ENCODE results near the gene PTPN7. TPM values are rescaled to one million over a fixed set of nuclear protein-coding genes. Genes with fewer than 3 reads are reported as not detected.
"Not testable (repeated sequence)": the region's sequence is repeated elsewhere in the genome, so short reads cannot be mapped to it uniquely, and the experiment has no call there.

The PTPN7 gene
- polyA plus RNA-seq, 2 of the 4 experiments (the other 2 are of a cell fraction): 0.08 TPM; not detected in 1

- 0% methylated on average over 14 of the region's 58 CpGs for WGBS (ENCODE audit: missing lambda C conversion rate)
- FAIRE-seq: no peak
- peak overlapping the region; percentile 94 for H3K4me3 ChIP-seq
- ChIA-PET POLR2A (no interaction called here), CTCF (interaction anchor here (0.7 to 6.2 kb wide), 7 partner anchors 8 to 144 kb away, joined by 3 to 42 read pairs (median 7); no protein-coding TSS in a partner anchor)
- no peaks in the 10 kb centered on the region for H3K9me3 ChIP-seq
- peak; percentile 58 to 70 for ATAC-seq
- DNase-seq (ENCODE audit: low read depth in 1 of 2, low spot score in 1 of 2): peak in 1 of 2 experiments; percentile 35
- peak overlapping the region; percentile 87 for H3K4me2 ChIP-seq
- H3K4me1 ChIP-seq: peaks cover 13% of the 10 kb centered on the region; the same call in 2 of the 3 replicates
- peak overlapping the region; percentile 95 to 98 for H3K27ac ChIP-seq
- TF ChIP-seq RNF2 (IDR thresholded peaks at IDR 0.05; ENCODE audit: borderline replicate concordance, low read depth): no peak
- TF ChIP-seq HOXB5 (CRISPR knock-in tag; IDR thresholded peaks at IDR 0.05): no peak
- TF ChIP-seq ZSCAN20 (CRISPR knock-in tag; IDR thresholded peaks at IDR 0.05): no peak
- no peak for TF ChIP-seq HOXA7 (CRISPR knock-in tag; IDR thresholded peaks at IDR 0.05)
- no peak for TF ChIP-seq ESRRA (IDR thresholded peaks at IDR 0.05; ENCODE audit: borderline replicate concordance, low read length)
- TF ChIP-seq, protein P1, sequence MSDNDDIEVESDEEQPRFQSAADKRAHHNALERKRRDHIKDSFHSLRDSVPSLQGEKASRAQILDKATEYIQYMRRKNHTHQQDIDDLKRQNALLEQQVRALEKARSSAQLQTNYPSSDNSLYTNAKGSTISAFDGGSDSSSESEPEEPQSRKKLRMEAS (IDR thresholded peaks at IDR 0.05): 0 out of 2 replicates have a peak, but pooled peaks have one; percentile 21
These were observed 16.5 kb downstream of the PTPN7 start for GRCh38 chr1:202143768-202144401.

DNA sequence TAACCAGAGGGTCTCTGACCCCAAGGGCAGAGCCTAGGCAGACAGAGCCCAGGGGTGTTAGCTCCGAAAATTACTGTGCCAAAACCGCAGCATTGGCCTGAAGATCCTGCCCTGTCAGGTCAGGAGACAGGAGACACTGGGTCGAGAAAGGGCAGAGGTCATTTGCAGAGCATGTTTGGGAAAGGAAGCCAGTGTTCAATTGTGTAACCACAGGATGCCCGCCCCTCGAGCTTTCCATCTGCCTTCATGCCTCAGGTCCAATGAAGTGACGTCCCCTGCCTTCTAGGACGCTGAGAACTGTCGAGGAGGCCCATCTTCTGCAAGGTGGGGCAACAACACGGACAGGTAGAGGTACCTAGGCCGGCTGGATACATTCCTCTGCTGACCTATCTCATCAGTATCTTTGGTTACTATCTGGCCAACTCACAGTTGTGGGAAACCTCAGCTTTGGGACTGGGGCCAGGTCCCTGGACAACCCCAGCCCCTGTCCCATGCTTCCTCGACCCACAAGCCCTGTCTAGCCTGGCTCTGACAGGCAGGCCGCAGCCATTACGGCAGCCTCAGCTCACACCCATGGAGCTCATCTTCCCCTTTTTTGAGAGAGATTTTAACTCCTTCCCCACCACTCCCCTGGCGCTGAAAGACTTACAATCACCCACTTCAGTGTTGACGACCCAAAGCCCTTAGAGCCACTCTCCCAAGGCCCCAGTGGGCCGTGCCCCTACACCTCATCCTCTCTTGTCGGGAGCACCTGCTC lies 17.2 kb downstream of the PTPN7 start:
- Histone ChIP-seq H3K4me2 (peak overlapping the region; percentile 87), H3K27ac (peak overlapping the region; percentile 95 to 98), H3K4me3 (peak overlapping the region; percentile 94), H3K4me1 (peaks cover 13% of the 10 kb centered on the region; the same call in 2 of the 3 replicates), H3K9me3 (no peaks in the 10 kb centered on the region)
- peak; percentile 23 to 56; a peak in 4 of 6 replicates for ATAC-seq
- CTCF ChIA-PET: interaction anchor here (1.0 to 6.2 kb wide), 8 partner anchors 8 to 248 kb away, joined by 3 to 42 read pairs (median 6); no protein-coding TSS in a partner anchor
- DNase-seq (ENCODE audit: low read depth in 1 of 2, low spot score in 1 of 2): peak in 1 of 2 experiments; percentile 33
- POLR2A ChIA-PET: interaction anchor here (1.2 kb wide), 1 partner anchor 133 kb away, joined by 5 read pairs; the partner anchor contains the start of gene ELF3
- no peak for FAIRE-seq
- TF ChIP-seq, protein P2, sequence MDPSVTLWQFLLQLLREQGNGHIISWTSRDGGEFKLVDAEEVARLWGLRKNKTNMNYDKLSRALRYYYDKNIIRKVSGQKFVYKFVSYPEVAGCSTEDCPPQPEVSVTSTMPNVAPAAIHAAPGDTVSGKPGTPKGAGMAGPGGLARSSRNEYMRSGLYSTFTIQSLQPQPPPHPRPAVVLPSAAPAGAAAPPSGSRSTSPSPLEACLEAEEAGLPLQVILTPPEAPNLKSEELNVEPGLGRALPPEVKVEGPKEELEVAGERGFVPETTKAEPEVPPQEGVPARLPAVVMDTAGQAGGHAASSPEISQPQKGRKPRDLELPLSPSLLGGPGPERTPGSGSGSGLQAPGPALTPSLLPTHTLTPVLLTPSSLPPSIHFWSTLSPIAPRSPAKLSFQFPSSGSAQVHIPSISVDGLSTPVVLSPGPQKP (IDR thresholded peaks at IDR 0.05; ENCODE audit: low read depth, low read length): no peak
- 0 out of 2 replicates have a peak, but pooled peaks have one; percentile 15 for TF ChIP-seq POLR2A (IDR thresholded peaks at IDR 0.05; ENCODE audit: low read length)
- WGBS (ENCODE audit: missing lambda C conversion rate): 44% methylated on average over 17 of the region's 17 CpGs

DNA sequence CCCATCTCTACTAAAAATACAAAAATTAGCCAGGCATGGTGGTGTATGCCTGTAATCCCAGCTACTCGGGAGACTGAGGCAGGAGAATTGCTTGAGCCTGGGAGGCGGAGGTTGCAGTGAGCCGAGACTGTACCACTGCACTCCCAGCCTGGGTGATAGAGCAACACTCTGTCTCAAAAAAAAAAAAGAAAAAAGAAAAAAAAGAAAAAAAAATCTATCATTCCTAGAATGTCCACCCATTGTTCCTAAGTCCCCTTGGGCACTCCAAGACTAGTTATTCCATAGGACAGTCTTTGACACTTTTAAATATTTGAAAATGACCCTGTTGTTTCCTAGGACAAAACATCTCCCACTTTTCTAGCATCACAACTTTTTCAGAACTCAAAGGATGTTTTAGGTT lies 18.9 kb downstream of the PTPN7 start:
- H3K9me3 ChIP-seq; FAIRE-seq; ATAC-seq; DNase-seq (ENCODE audit: low read depth in 1 of 2, low spot score in 1 of 2); POLR2A ChIA-PET; H3K4me2 ChIP-seq; H3K4me3 ChIP-seq; H3K27ac ChIP-seq: not testable (repeated sequence)
- CTCF ChIA-PET: interaction anchor here (0.8 to 31.9 kb wide), 3 partner anchors 139 to 246 kb away, joined by 3 to 1624 read pairs (median 5); partner anchors contain the start of genes ELF3 and RNPEP
- WGBS (ENCODE audit: missing lambda C conversion rate): 92% methylated on average over 3 of the region's 3 CpGs
- H3K4me1 ChIP-seq: peaks cover 13% of the 10 kb centered on the region; the same call in 2 of the 3 replicates

DNA sequence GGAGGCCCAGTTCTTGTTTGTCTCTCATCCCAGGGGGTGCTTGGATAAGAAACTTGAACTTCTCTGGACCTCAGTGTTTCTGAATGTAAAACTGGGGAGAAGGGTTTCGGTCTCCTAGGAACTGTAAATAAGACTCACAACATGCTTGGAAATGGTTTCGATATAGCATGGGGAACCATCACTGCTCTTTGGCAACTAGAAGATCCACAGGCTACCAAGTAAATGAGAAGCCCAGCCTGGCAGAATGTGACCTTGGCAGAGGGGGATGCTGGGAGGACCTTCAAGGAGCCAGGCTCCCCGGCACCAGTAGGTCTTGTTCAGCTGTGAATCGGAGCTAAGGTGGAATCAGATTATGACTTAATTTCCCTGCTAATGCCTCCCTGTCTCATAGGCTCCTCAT lies 19.6 kb downstream of the PTPN7 start:
- Histone ChIP-seq H3K27ac (no peak overlapping the region), H3K4me2 (no peak overlapping the region), H3K4me1 (peaks cover 13% of the 10 kb centered on the region; the same call in 2 of the 3 replicates), H3K4me3 (no peak overlapping the region), H3K9me3 (no peaks in the 10 kb centered on the region)
- ATAC-seq: no peak
- CTCF ChIA-PET: interaction anchor here (1.0 to 31.9 kb wide), 2 partner anchors 9 to 138 kb away, joined by 3 to 1624 read pairs; partner anchors contain the start of genes ELF3 and RNPEP
- no peak for DNase-seq (ENCODE audit: low read depth in 1 of 2, low spot score in 1 of 2)
- POLR2A ChIA-PET: no interaction called here
- FAIRE-seq: no peak
- WGBS (ENCODE audit: missing lambda C conversion rate): 90% methylated on average over 4 of the region's 4 CpGs
- TF ChIP-seq, protein P3, sequence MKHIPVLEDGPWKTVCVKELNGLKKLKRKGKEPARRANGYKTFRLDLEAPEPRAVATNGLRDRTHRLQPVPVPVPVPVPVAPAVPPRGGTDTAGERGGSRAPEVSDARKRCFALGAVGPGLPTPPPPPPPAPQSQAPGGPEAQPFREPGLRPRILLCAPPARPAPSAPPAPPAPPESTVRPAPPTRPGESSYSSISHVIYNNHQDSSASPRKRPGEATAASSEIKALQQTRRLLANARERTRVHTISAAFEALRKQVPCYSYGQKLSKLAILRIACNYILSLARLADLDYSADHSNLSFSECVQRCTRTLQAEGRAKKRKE (CRISPR knock-in tag; IDR thresholded peaks at IDR 0.05; ENCODE audit: low read depth): no peak
- TF ChIP-seq, protein P4, sequence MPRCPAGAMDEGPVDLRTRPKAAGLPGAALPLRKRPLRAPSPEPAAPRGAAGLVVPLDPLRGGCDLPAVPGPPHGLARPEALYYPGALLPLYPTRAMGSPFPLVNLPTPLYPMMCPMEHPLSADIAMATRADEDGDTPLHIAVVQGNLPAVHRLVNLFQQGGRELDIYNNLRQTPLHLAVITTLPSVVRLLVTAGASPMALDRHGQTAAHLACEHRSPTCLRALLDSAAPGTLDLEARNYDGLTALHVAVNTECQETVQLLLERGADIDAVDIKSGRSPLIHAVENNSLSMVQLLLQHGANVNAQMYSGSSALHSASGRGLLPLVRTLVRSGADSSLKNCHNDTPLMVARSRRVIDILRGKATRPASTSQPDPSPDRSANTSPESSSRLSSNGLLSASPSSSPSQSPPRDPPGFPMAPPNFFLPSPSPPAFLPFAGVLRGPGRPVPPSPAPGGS (IDR thresholded peaks at IDR 0.05): no peak
- no peak for TF ChIP-seq ZSCAN20 (CRISPR knock-in tag; IDR thresholded peaks at IDR 0.05)
